PC-3 (cell line): ENCODE data around the gene EHMT2.

ENCODE experiments used
- EZH2 ChIP-seq: fragments of 300-600 bp; sonication (generic); IDR thresholded peaks from one replicate; pipeline ENCODE4 v1.6.1; 2017; ENCODE audit warnings: antibody characterized with exemption, mild to moderate bottlenecking, low read length; ENCODE audit not compliant: unreplicated experiment
- TF ChIP-seq, protein P1 (sequence below): fragments of 300-600 bp; sonication (generic); conservative IDR thresholded peaks from 2 replicates; pipeline ENCODE4 v1.5.1; 2017; ENCODE audit warnings: antibody characterized with exemption, low read depth, mild to moderate bottlenecking, low read length

DNA sequence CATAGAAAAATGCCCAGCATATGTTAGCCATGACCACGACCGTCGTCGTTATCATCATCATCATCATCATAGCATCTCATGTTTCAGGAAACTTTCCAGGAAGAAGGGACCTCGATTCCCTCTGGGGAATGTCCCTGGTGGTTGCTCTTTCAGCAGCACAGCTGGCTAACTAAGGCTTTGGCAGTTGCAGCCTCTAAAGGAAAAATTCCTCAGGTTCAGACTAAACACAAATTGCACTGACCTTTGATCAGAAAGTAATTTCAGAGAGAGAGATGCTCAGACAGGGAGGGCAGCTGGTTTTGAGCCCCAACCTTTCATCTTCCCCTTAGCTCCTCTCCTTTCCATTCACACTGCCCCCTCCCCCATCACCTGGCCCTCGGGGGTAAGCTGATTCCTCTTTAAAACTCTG is 42.8 kb upstream of the EHMT2 start:
- TF ChIP-seq, protein P1, sequence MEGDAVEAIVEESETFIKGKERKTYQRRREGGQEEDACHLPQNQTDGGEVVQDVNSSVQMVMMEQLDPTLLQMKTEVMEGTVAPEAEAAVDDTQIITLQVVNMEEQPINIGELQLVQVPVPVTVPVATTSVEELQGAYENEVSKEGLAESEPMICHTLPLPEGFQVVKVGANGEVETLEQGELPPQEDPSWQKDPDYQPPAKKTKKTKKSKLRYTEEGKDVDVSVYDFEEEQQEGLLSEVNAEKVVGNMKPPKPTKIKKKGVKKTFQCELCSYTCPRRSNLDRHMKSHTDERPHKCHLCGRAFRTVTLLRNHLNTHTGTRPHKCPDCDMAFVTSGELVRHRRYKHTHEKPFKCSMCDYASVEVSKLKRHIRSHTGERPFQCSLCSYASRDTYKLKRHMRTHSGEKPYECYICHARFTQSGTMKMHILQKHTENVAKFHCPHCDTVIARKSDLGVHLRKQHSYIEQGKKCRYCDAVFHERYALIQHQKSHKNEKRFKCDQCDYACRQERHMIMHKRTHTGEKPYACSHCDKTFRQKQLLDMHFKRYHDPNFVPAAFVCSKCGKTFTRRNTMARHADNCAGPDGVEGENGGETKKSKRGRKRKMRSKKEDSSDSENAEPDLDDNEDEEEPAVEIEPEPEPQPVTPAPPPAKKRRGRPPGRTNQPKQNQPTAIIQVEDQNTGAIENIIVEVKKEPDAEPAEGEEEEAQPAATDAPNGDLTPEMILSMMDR, result no peak
- TF ChIP-seq EZH2, result no peak
